Measurements from ENCODE around the gene CFAP97D1. TPM values are rescaled to one million over a fixed set of nuclear protein-coding genes. Genes with fewer than 3 reads are reported as not detected.

CFAP97D1 gene
- total and polyA plus RNA-seq, 4 donors = 0.01 to 0.06 (median 0.02) TPM; not detected in 1

DNA sequence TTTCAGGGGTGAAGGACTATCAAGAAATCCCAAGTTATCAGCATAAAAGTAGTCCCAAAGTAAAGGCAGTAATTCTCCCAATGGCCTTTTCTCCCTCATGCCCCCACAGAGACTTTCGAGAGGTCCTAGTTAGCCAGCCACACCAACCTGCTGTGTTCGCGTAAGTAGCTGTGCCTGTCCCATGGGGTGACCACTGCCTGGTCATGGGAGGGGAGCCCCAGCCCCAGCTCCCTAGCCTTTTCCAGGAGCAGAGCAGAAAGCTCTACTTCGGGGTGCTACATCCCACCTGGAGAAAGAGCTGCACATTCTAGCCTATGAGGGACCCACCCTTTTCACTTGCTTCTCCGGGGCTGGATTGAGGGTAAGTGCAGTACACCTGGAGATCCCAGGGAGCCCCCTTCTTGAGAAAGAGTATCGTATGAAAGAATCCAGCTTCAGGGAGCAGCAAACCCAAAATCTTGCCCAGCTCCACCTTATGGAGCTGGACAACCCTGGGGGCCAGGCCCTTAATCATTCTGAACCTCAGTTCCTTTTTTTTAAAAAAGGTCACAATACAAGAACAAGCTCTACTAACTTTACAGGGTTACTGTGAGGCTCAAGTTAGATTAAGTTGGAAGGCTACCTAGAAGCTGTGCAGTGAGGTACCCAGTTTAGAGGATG lies 13.1 kb upstream of the CFAP97D1 start:
- H3K9ac ChIP-seq (ENCODE audit: insufficient read depth in 1 of 2, low read length in 2 of 2) = no peak overlapping the region
- no peaks in the 10 kb centered on the region for H3K27me3 ChIP-seq (ENCODE audit: control insufficient read depth in 3 of 3, insufficient read depth in 3 of 3, low read length in 2 of 3)
- H3K4me1 ChIP-seq (ENCODE audit: control insufficient read depth in 5 of 5, insufficient read depth in 5 of 5, low read length in 5 of 5) = peaks cover 0 to 3% (median 0%) of the 10 kb centered on the region in 5 donors
- no peak overlapping the region for H3K27ac ChIP-seq (ENCODE audit: low read depth in 1 of 2, low read length in 1 of 2)
- no peak overlapping the region for H3K4me3 ChIP-seq
- H3K9me3 ChIP-seq (ENCODE audit: control insufficient read depth in 4 of 4, insufficient read depth in 3 of 4, low read length in 3 of 4) = no peaks in the 10 kb centered on the region
- 81 to 86% methylated on average over 6 of the region's 6 CpGs for WGBS, 2 donors
- DNase-seq (no peak), ATAC-seq (ENCODE audit: insufficient read depth, low FRiP score) (no peak)
- no peak for TF ChIP-seq CTCF (IDR thresholded peaks at IDR 0.05; ENCODE audit: control extremely low read depth, extremely low read depth)
- peaks cover 10 to 30% (median 17%) of the 10 kb centered on the region in 4 donors for H3K36me3 ChIP-seq (ENCODE audit: control insufficient read depth in 4 of 4, insufficient read depth in 4 of 4, low read length in 4 of 4)

DNA sequence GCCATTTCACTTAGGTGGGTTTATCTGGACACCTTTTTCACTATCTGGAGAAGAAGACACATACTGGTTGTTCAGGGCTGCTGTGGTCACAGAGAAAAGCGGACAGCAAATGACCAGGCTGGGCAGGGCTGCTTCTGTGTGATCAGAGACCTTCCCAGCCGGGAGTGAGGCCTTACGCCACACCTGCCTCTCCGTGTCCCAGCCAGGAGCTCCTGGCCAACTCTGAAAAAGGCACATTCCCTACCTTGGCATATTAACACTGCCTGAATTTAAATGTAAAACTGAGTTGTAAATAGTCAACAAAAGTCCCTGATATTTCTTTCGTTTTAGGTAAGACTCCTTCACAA lies 12.5 kb upstream of the CFAP97D1 start:
- Histone ChIP-seq H3K27me3 (ENCODE audit: control insufficient read depth in 3 of 3, insufficient read depth in 3 of 3, low read length in 2 of 3) (no peaks in the 10 kb centered on the region), H3K4me1 (ENCODE audit: control insufficient read depth in 5 of 5, insufficient read depth in 5 of 5, low read length in 5 of 5) (peaks cover 0 to 3% (median 0%) of the 10 kb centered on the region in 5 donors), H3K36me3 (ENCODE audit: control insufficient read depth in 4 of 4, insufficient read depth in 4 of 4, low read length in 4 of 4) (peaks cover 13 to 34% (median 18%) of the 10 kb centered on the region in 4 donors), H3K9ac (ENCODE audit: insufficient read depth in 1 of 2, low read length in 2 of 2) (no peak overlapping the region), H3K9me3 (ENCODE audit: control insufficient read depth in 4 of 4, insufficient read depth in 3 of 4, low read length in 3 of 4) (no peaks in the 10 kb centered on the region), H3K4me3 (no peak overlapping the region), H3K27ac (ENCODE audit: low read depth in 1 of 2, low read length in 1 of 2) (no peak overlapping the region)
- TF ChIP-seq CTCF (IDR thresholded peaks at IDR 0.05; ENCODE audit: control extremely low read depth, extremely low read depth) = no peak
- DNase-seq (no peak), ATAC-seq (ENCODE audit: insufficient read depth, low FRiP score) (no peak)
- WGBS, 2 donors = 58 to 81% methylated on average over 5 of the region's 5 CpGs

DNA sequence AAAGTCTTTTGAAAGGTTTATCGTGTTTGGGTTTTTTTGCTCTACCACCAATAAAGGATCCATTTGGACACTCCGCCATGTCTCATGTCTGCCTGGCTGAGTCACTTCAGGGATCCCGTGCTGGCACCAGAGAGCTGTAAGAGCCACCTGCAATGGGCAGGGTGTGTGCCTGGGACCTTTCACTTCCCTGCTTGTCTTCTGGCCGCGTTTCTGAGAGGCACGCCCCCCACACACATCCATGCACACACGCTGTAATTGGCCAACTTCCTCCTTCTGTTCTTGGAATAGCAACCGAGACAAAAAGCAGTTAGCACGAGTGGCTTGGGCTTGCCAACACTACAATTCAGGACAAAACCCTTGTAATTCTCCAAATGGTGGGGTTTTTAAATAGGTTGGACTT lies 11.9 kb upstream of the CFAP97D1 start:
- ATAC-seq (ENCODE audit: insufficient read depth, low FRiP score) (no peak), DNase-seq (no peak)
- H3K27me3 ChIP-seq (ENCODE audit: control insufficient read depth in 3 of 3, insufficient read depth in 3 of 3, low read length in 2 of 3) = no peaks in the 10 kb centered on the region
- no peaks in the 10 kb centered on the region for H3K9me3 ChIP-seq (ENCODE audit: control insufficient read depth in 4 of 4, insufficient read depth in 3 of 4, low read length in 3 of 4)
- H3K36me3 ChIP-seq (ENCODE audit: control insufficient read depth in 4 of 4, insufficient read depth in 4 of 4, low read length in 4 of 4) = peaks cover 16 to 38% (median 23%) of the 10 kb centered on the region in 4 donors
- H3K4me3 ChIP-seq = no peak overlapping the region
- H3K4me1 ChIP-seq (ENCODE audit: control insufficient read depth in 5 of 5, insufficient read depth in 5 of 5, low read length in 5 of 5) = peaks cover 0 to 3% (median 0%) of the 10 kb centered on the region in 5 donors
- no peak overlapping the region for H3K9ac ChIP-seq (ENCODE audit: insufficient read depth in 1 of 2, low read length in 2 of 2)
- WGBS, 2 donors = 20 to 41% methylated on average over 9 of the region's 9 CpGs
- H3K27ac ChIP-seq (ENCODE audit: low read depth in 1 of 2, low read length in 1 of 2) = no peak overlapping the region
- TF ChIP-seq CTCF (IDR thresholded peaks at IDR 0.05; ENCODE audit: control extremely low read depth, extremely low read depth) = no peak

GRCh38 chr17:43768943-43769342 lies 11.3 kb upstream of the CFAP97D1 start:
- DNase-seq = no peak
- Histone ChIP-seq H3K4me3 (no peak overlapping the region), H3K4me1 (ENCODE audit: control insufficient read depth in 5 of 5, insufficient read depth in 5 of 5, low read length in 5 of 5) (peaks cover 0 to 3% (median 0%) of the 10 kb centered on the region in 5 donors), H3K27me3 (ENCODE audit: control insufficient read depth in 3 of 3, insufficient read depth in 3 of 3, low read length in 2 of 3) (no peaks in the 10 kb centered on the region), H3K36me3 (ENCODE audit: control insufficient read depth in 4 of 4, insufficient read depth in 4 of 4, low read length in 4 of 4) (peaks cover 17 to 39% (median 24%) of the 10 kb centered on the region in 4 donors), H3K27ac (ENCODE audit: low read depth in 1 of 2, low read length in 1 of 2) (peak overlapping the region in 1 of 2 donors; percentile 23), H3K9ac (ENCODE audit: insufficient read depth in 1 of 2, low read length in 2 of 2) (no peak overlapping the region), H3K9me3 (ENCODE audit: control insufficient read depth in 4 of 4, insufficient read depth in 3 of 4, low read length in 3 of 4) (no peaks in the 10 kb centered on the region)
- WGBS, 2 donors = 85 to 91% methylated on average over 7 of the region's 7 CpGs
- TF ChIP-seq CTCF (IDR thresholded peaks at IDR 0.05; ENCODE audit: control extremely low read depth, extremely low read depth) = no peak
- no peak for ATAC-seq (ENCODE audit: insufficient read depth, low FRiP score)

All from lung (tissue), 12 donors.